IMR-90 (cell line): ENCODE measurements around the gene KLHL13. TPM values are rescaled to one million over a fixed set of nuclear protein-coding genes. Genes with fewer than 3 reads are reported as not detected.

Experiments used
- ATAC-seq: fragments of 200-7000 bp; cut with Tn5 transposase; 2 replicates; pipeline ENCODE4 v1.9.1; 2020; ENCODE audit warnings: low read depth, mild to moderate bottlenecking, moderate library complexity
- BruUV-seq: library from RNA; stranded (reverse); fragments of 400-500 nt; replicated peaks from 2 replicates; lab custom pipeline; 2021; lab: Mats Ljungman, UMichigan
- CTCF ChIA-PET: fragments of 300-600 bp; formaldehyde crosslinking; extraction: SDS; loops from one replicate; lab custom pipeline; 2021; ENCODE audit warnings: antibody characterized with exemption; lab: Yijun Ruan, JAX
- POLR2A ChIA-PET: fragments of 300-600 bp; sonication (Branson Sonifier 250); formaldehyde crosslinking; loops from one replicate; lab custom pipeline; 2022; ENCODE audit warnings: antibody characterized with exemption; ENCODE audit not compliant: unreplicated experiment; lab: Charles Lee
- DNase-seq: peaks from one replicate; pipeline ENCODE4 v3.0.0; 2013
- H2AFZ ChIP-seq: replicated peaks from 2 replicates; pipeline ENCODE3; 2013; ENCODE audit warnings: low read length, mild to moderate bottlenecking; ENCODE audit not compliant: poor library complexity
- H2AK5ac ChIP-seq: 2 replicates; pipeline ENCODE4 v1.6.1; 2013; ENCODE audit warnings: low read depth, low read length, inconsistent platforms
- H2AK9ac ChIP-seq: replicated peaks from 2 replicates; pipeline ENCODE3; 2013; ENCODE audit warnings: mild to moderate bottlenecking, low read depth, low read length, moderate library complexity; ENCODE audit not compliant: poor library complexity
- H2BK120ac ChIP-seq: 2 replicates; pipeline ENCODE4 v1.6.1; 2013; ENCODE audit warnings: low read depth, low read length, inconsistent platforms
- H2BK15ac ChIP-seq: 3 replicates; pipeline ENCODE4 v1.6.1; 2013; ENCODE audit warnings: low read depth, low read length, inconsistent platforms
- H2BK20ac ChIP-seq: 2 replicates; pipeline ENCODE4 v1.6.1; 2013; ENCODE audit warnings: low read depth, mild to moderate bottlenecking, inconsistent platforms, low read length, moderate library complexity
- H2BK5ac ChIP-seq: 2 replicates; pipeline ENCODE4 v1.6.1; 2013; ENCODE audit warnings: mild to moderate bottlenecking, low read depth, low read length, inconsistent platforms; ENCODE audit not compliant: poor library complexity, severe bottlenecking
- H3K14ac ChIP-seq: replicated peaks from 2 replicates; pipeline ENCODE4 v1.6.1; 2013; ENCODE audit warnings: low read depth, low read length, inconsistent platforms
- H3K18ac ChIP-seq: 2 replicates; pipeline ENCODE4 v1.6.1; 2013; ENCODE audit warnings: low read depth, low read length, control low read depth
- H3K23ac ChIP-seq: 2 replicates; pipeline ENCODE4 v1.6.1; 2013; ENCODE audit warnings: low read depth, low read length, inconsistent platforms
- H3K27ac ChIP-seq: 2 replicates; pipeline ENCODE4 v1.5.1; 2013; ENCODE audit warnings: mild to moderate bottlenecking, control low read depth, low read length; ENCODE audit not compliant: insufficient read depth
- H3K27me3 ChIP-seq: 2 replicates; pipeline ENCODE4 v1.6.1; 2013; ENCODE audit warnings: low read length; ENCODE audit not compliant: control insufficient read depth, insufficient read depth
- H3K36me3 ChIP-seq: 2 replicates; pipeline ENCODE4 v1.6.1; 2013; ENCODE audit warnings: low read length, mixed read lengths; ENCODE audit not compliant: control insufficient read depth, insufficient read depth
- H3K4ac ChIP-seq: 2 replicates; pipeline ENCODE4 v1.6.1; 2013; ENCODE audit warnings: low read depth, low read length, inconsistent platforms
- H3K4me1 ChIP-seq: 2 replicates; pipeline ENCODE4 v1.6.1; 2013; ENCODE audit warnings: low read length, mixed read lengths; ENCODE audit not compliant: control insufficient read depth, insufficient read depth
- H3K4me2 ChIP-seq: 2 replicates; pipeline ENCODE4 v1.6.1; 2013; ENCODE audit warnings: low read depth, mild to moderate bottlenecking, control low read depth, low read length, moderate library complexity
- H3K4me3 ChIP-seq: 2 replicates; pipeline ENCODE4 v1.5.1; 2013; ENCODE audit warnings: low read depth, mild to moderate bottlenecking, control low read depth, low read length, moderate library complexity; ENCODE audit not compliant: insufficient read depth
- H3K56ac ChIP-seq: 2 replicates; pipeline ENCODE4 v1.6.1; 2013; ENCODE audit warnings: low read length, inconsistent platforms; ENCODE audit not compliant: insufficient read depth; ENCODE audit errors: extremely low read depth
- H3K79me1 ChIP-seq, 2 experiments: 2 replicates each; pipeline ENCODE4 v1.6.1; 2013; ENCODE audit warnings: low read length in 2 of 2, inconsistent platforms in 1 of 2, low read depth in 1 of 2
- H3K9ac ChIP-seq: 2 replicates; pipeline ENCODE4 v1.6.1; 2013; ENCODE audit warnings: low read depth, low read length, control low read depth
- H3K9me1 ChIP-seq: 2 replicates; pipeline ENCODE4 v1.6.1; 2013; ENCODE audit warnings: low read length, inconsistent platforms; ENCODE audit not compliant: insufficient read depth
- H3K9me3 ChIP-seq: 2 replicates; pipeline ENCODE4 v1.6.1; 2013; ENCODE audit warnings: low read length; ENCODE audit not compliant: control insufficient read depth, insufficient read depth
- H4K20me1 ChIP-seq: 2 replicates; pipeline ENCODE4 v1.6.1; 2013; ENCODE audit warnings: low read length, inconsistent platforms; ENCODE audit not compliant: insufficient read depth
- H4K5ac ChIP-seq: 2 replicates; pipeline ENCODE4 v1.6.1; 2013; ENCODE audit warnings: mild to moderate bottlenecking, low read depth, low read length, control low read depth
- H4K8ac ChIP-seq, 2 experiments: 2 replicates each; pipeline ENCODE4 v1.6.1; 2013; ENCODE audit warnings: low read depth in 2 of 2, low read length in 2 of 2, control low read depth in 1 of 2, inconsistent platforms in 1 of 2
- H4K91ac ChIP-seq: 2 replicates; pipeline ENCODE4 v1.6.1; 2013; ENCODE audit warnings: low read depth, low read length, inconsistent platforms; ENCODE audit not compliant: insufficient read depth
- CHD1 ChIP-seq: IDR thresholded peaks from 2 replicates; pipeline ENCODE4 v1.6.1; 2012; ENCODE audit warnings: low read depth, low read length, improper control_type of control experiment
- ELK1 ChIP-seq: fragments of 150-350 bp; IDR thresholded peaks from 2 replicates; pipeline ENCODE4 v1.6.1; 2016; ENCODE audit warnings: low read depth, mild to moderate bottlenecking, low read length, moderate library complexity, borderline replicate concordance
- RAD21 ChIP-seq: IDR thresholded peaks from 2 replicates; pipeline ENCODE4 v1.6.1; 2012; ENCODE audit warnings: low read length, improper control_type of control experiment
- WGBS, 2 experiments: methylation state at CpG; one replicate each; pipeline versions ENCODE4 v1.1.5 to v1.1.7; 2013; ENCODE audit warnings: missing lambda C conversion rate in 2 of 2; ENCODE audit not compliant: insufficient read length in 1 of 2; ENCODE audit errors: extremely low coverage in 2 of 2; 5-methylcytosine and 5-hydroxymethylcytosine counted together
- dilution Hi-C: fragments of 300-500 bp; cut with HindIII; formaldehyde crosslinking; loops from one replicate; pipeline ENCODE4 v1.14.3; 2018; ENCODE audit warnings: low sequenced_read_pairs; ENCODE audit not compliant: unreplicated experiment
- in situ Hi-C: fragments of 300-500 bp; cut with MboI; formaldehyde crosslinking; loops from 3 replicates; pipeline ENCODE4 v1.14.3; 2019; ENCODE audit warnings: low sequenced_read_pairs, inconsistent platforms, mixed read lengths
- intact Hi-C: fragments of 100-400 bp; cut with micrococcal nuclease; formaldehyde crosslinking; loops from 2 replicates; pipeline ENCODE4 v1.10.0; 2022
- polyA plus RNA-seq, 3 experiments: library from polyadenylated mRNA; depleted of rRNA; stranded (reverse); fragments of >200 nt; gene quantifications; 2 replicates each; pipeline ENCODE4 v1.2.3, GENCODE V29; 2012; ENCODE audit warnings: low replicate concordance in 1 of 3
- total RNA-seq: library from RNA; depleted of rRNA; stranded (reverse); fragments of >200 nt; gene quantifications from 2 replicates; pipeline ENCODE4 v1.2.3, GENCODE V29; 2012

KLHL13 gene
- total and polyA plus RNA-seq, 2 of the 4 experiments (the other 2 are of a cell fraction), result 4.0 to 12.5 TPM

DNA sequence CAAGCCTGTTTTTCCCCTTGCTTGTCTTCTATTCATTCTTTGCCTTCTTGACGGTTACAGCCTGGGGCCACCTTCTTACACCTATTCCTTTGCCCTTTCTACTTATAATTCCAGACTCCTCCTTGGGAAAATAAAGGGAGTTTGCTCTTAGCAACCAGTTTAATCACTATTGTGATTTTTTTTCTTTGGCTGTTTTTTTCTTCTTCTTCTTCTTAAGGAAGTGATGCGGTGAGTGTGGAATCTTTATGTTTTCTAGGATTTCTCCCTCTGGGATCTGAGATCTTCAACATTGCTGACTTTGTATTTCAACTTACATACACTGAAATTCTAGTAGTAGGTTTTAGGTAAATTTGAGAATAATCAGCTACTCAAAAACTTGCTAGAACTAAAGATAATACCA lies 1.1 kb upstream of the KLHL13 start:
- Histone ChIP-seq H3K4ac (no peak overlapping the region), H3K9ac (no peak overlapping the region), H3K56ac (no peak overlapping the region), H3K23ac (no peak overlapping the region), H2BK15ac (no peak overlapping the region), H3K27ac (no peak overlapping the region), H3K14ac (no peak overlapping the region), H3K79me1 (0 out of 4 replicates have a peak, but pooled peaks cover 0 to 2% of the 10 kb centered on the region in 2 experiments), H2AK9ac (no peak overlapping the region), H4K5ac (no peak overlapping the region), H3K18ac (no peak overlapping the region), H3K9me1 (no peaks in the 10 kb centered on the region), H3K9me3 (no peaks in the 10 kb centered on the region), H2BK5ac (no peak overlapping the region), H3K4me2 (no peak overlapping the region), H4K20me1 (no peaks in the 10 kb centered on the region), H3K4me3 (no peak overlapping the region), H4K91ac (no peak overlapping the region), H4K8ac (no peak overlapping the region; a peak in 1 of 4 replicates), H2AFZ (peak overlapping the region; percentile 61), H2BK120ac (no peak overlapping the region), H3K27me3 (no peaks in the 10 kb centered on the region), H2AK5ac (no peak overlapping the region), H3K4me1 (0 out of 2 replicates have a peak, but pooled peaks cover 2% of the 10 kb centered on the region), H3K36me3 (no peaks in the 10 kb centered on the region), H2BK20ac (no peak overlapping the region)
- ATAC-seq, result no peak
- TF ChIP-seq CHD1, result no peak
- no peak for TF ChIP-seq RAD21
- TF ChIP-seq ELK1, result no peak
- peak; percentile 10 for DNase-seq
- ChIA-PET POLR2A (interaction anchor here (0.6 kb wide), 1 partner anchor 9 kb away, joined by 4 read pairs; no protein-coding TSS in a partner anchor), CTCF (no interaction called here)
- in situ Hi-C loops (no loop called here), intact Hi-C loops (loop anchor here (5.0 to 10.0 kb wide), 2 partner anchors 107 to 120 kb away; no protein-coding TSS in a partner anchor), dilution Hi-C loops (no loop called here)
- no CpG with 5 or more reads among the region's 2 CpGs for WGBS, 2 experiments
- BruUV-seq, result no TSS peak
